ENCODE measurements around the gene CDK4. TPM values are rescaled to one million over a fixed set of nuclear protein-coding genes. Genes with fewer than 3 reads are reported as not detected.

The CDK4 gene
- total and polyA plus RNA-seq, 2 of the 4 experiments (the other 2 are of a cell fraction), result 261 to 297 TPM

DNA sequence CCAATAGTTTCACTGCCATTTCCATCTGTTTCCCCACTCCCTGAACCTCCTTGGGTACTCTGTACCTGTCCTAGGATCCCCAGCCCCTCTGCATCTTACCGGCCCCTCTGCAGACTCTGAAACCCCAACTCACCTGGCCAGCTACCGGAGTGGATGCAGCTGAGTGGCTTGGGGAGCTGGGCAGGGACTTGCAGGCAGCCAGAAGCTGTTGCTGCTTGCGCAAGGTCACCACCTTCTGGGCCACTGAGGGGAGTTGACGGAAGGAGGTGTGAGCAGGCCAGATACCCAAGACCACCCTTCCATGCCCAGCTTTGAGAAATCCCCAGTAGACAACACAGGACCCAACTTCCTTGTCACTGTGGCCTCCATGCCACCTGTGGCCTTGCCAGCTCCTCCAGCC is 19.8 kb downstream of the CDK4 start:
- intact Hi-C loops (cut with micrococcal nuclease), result no loop called here
- Histone ChIP-seq H3K18ac (ENCODE audit: low read depth, low read length) (no peak overlapping the region), H2BK5ac (ENCODE audit: low read depth, low read length, poor library complexity, severe bottlenecking) (no peak overlapping the region), H2BK15ac (ENCODE audit: low read depth, low read length) (no peak overlapping the region), H2AFZ (replicated peaks; ENCODE audit: low read length, poor library complexity) (no peak overlapping the region), H3K9me1 (ENCODE audit: insufficient read depth, low read length) (0 out of 2 replicates have a peak, but pooled peaks cover 4% of the 10 kb centered on the region), H4K91ac (ENCODE audit: insufficient read depth, low read depth, low read length) (no peak overlapping the region), H3K4me3 (ENCODE audit: insufficient read depth, low read depth, low read length) (no peak overlapping the region), H2BK20ac (ENCODE audit: low read depth, low read length) (no peak overlapping the region), H3K4me2 (ENCODE audit: low read depth, low read length) (no peak overlapping the region), H3K9ac (ENCODE audit: low read depth, low read length) (no peak overlapping the region), H3K4me1 (ENCODE audit: control insufficient read depth, insufficient read depth, low read length) (0 out of 2 replicates have a peak, but pooled peaks cover under 1% of the 10 kb centered on the region), H2AK5ac (ENCODE audit: low read depth, low read length) (no peak overlapping the region), H3K79me1 (ENCODE audit: low read depth in 1 of 2, low read length in 2 of 2) (peaks cover 0 to 5% of the 10 kb centered on the region in 2 experiments; a peak in 1 of 4 replicates), H3K23ac (ENCODE audit: low read depth, low read length) (no peak overlapping the region), H3K36me3 (ENCODE audit: control insufficient read depth, insufficient read depth, low read length) (peaks cover 6% of the 10 kb centered on the region; the same call in 1 of the 2 replicates), H2AK9ac (replicated peaks; ENCODE audit: low read depth, low read length, poor library complexity) (no peak overlapping the region), H2BK120ac (ENCODE audit: low read depth, low read length) (no peak overlapping the region), H3K27me3 (ENCODE audit: control insufficient read depth, insufficient read depth, low read length) (peaks cover 61% of the 10 kb centered on the region), H4K5ac (ENCODE audit: low read depth, low read length) (no peak overlapping the region), H3K27ac (ENCODE audit: insufficient read depth, low read length) (no peak overlapping the region), H3K9me3 (ENCODE audit: control insufficient read depth, insufficient read depth, low read length) (no peaks in the 10 kb centered on the region), H3K56ac (ENCODE audit: extremely low read depth, insufficient read depth, low read length) (no peak overlapping the region), H4K20me1 (ENCODE audit: insufficient read depth, low read length) (peaks cover 12% of the 10 kb centered on the region; the same call in 1 of the 2 replicates), H3K4ac (ENCODE audit: low read depth, low read length) (no peak overlapping the region), H4K8ac (ENCODE audit: low read depth in 2 of 2, low read length in 2 of 2) (no peak overlapping the region), H3K14ac (replicated peaks; ENCODE audit: low read depth, low read length) (no peak overlapping the region)
- BruUV-seq (replicated peaks), result no TSS peak
- TF ChIP-seq CHD1 (IDR thresholded peaks at IDR 0.05; ENCODE audit: low read depth, low read length) (no peak), CEBPB (IDR thresholded peaks at IDR 0.05; ENCODE audit: low read depth, low read length) (no peak), NFE2L2 (IDR thresholded peaks at IDR 0.05; ENCODE audit: low read depth, low read length) (no peak), RAD21 (IDR thresholded peaks at IDR 0.05; ENCODE audit: low read length) (no peak), FOS (IDR thresholded peaks at IDR 0.05; ENCODE audit: low read depth, low read length) (no peak), RCOR1 (IDR thresholded peaks at IDR 0.05; ENCODE audit: insufficient replicate concordance, low read length) (no peak), SMC3 (IDR thresholded peaks at IDR 0.05; ENCODE audit: low read depth, low read length) (no peak), RFX5 (IDR thresholded peaks at IDR 0.05; ENCODE audit: low read depth, low read length) (no peak), MAFK (IDR thresholded peaks at IDR 0.05; ENCODE audit: low read depth, low read length) (no peak)
- TF ChIP-seq, protein P1, sequence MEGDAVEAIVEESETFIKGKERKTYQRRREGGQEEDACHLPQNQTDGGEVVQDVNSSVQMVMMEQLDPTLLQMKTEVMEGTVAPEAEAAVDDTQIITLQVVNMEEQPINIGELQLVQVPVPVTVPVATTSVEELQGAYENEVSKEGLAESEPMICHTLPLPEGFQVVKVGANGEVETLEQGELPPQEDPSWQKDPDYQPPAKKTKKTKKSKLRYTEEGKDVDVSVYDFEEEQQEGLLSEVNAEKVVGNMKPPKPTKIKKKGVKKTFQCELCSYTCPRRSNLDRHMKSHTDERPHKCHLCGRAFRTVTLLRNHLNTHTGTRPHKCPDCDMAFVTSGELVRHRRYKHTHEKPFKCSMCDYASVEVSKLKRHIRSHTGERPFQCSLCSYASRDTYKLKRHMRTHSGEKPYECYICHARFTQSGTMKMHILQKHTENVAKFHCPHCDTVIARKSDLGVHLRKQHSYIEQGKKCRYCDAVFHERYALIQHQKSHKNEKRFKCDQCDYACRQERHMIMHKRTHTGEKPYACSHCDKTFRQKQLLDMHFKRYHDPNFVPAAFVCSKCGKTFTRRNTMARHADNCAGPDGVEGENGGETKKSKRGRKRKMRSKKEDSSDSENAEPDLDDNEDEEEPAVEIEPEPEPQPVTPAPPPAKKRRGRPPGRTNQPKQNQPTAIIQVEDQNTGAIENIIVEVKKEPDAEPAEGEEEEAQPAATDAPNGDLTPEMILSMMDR (conservative IDR thresholded peaks at IDR 0.05; ENCODE audit: low read depth, low read length), result no peak
- TF ChIP-seq, protein P2, sequence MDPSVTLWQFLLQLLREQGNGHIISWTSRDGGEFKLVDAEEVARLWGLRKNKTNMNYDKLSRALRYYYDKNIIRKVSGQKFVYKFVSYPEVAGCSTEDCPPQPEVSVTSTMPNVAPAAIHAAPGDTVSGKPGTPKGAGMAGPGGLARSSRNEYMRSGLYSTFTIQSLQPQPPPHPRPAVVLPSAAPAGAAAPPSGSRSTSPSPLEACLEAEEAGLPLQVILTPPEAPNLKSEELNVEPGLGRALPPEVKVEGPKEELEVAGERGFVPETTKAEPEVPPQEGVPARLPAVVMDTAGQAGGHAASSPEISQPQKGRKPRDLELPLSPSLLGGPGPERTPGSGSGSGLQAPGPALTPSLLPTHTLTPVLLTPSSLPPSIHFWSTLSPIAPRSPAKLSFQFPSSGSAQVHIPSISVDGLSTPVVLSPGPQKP (IDR thresholded peaks at IDR 0.05; ENCODE audit: borderline replicate concordance, low read depth, low read length), result no peak
- TF ChIP-seq, protein P3, sequence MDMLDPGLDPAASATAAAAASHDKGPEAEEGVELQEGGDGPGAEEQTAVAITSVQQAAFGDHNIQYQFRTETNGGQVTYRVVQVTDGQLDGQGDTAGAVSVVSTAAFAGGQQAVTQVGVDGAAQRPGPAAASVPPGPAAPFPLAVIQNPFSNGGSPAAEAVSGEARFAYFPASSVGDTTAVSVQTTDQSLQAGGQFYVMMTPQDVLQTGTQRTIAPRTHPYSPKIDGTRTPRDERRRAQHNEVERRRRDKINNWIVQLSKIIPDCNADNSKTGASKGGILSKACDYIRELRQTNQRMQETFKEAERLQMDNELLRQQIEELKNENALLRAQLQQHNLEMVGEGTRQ (IDR thresholded peaks at IDR 0.05; ENCODE audit: low read depth, low read length), result no peak
- CTCF ChIA-PET, result no interaction called here
- dilution Hi-C loops (cut with HindIII; ENCODE audit: low sequenced_read_pairs, unreplicated experiment), result no loop called here
- no CpG with 5 or more reads among the region's 4 CpGs for WGBS, 2 experiments (ENCODE audit: extremely low coverage in 2 of 2, insufficient read length in 1 of 2)
- in situ Hi-C loops (cut with MboI; ENCODE audit: low sequenced_read_pairs), result loop anchor here (10.0 kb wide), 1 partner anchor 147 kb away; no protein-coding TSS in a partner anchor
- DNase-seq, result no peak
- POLR2A ChIA-PET (ENCODE audit: unreplicated experiment), result no interaction called here
- no peak for ATAC-seq (ENCODE audit: low read depth)

All from IMR-90 (cell line).